Medulla oblongata (tissue), 1 donor: Measurements from ENCODE around the gene NCBP2L.

ENCODE experiments used
- DNase-seq: peaks from one replicate; pipeline ENCODE4 v3.0.0-alpha.2; 2015; ENCODE audit errors: extremely low spot score

NCBP2L gene

DNA sequence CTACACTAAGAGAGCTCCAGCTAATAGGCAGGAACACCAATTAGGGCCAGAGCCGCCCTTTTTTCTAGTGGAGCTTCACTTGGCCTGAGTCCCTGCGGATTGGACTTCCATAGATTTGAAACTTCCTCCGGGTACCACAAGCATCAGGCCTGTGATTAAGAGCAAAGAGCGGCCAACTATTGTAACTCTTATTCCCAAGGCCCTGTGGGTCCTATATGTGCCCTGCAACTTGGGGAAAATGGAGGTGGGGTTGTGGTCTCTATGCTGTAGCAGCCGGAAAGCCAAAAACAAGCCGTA is at the start of gene NCBP2L:
TSS of gene NCBP2L (plus strand) at position 198 of the 297 bp plus-strand sequence. CDS start 16,488 bp downstream, outside the sequence.
- DNase-seq, result no peak

DNA sequence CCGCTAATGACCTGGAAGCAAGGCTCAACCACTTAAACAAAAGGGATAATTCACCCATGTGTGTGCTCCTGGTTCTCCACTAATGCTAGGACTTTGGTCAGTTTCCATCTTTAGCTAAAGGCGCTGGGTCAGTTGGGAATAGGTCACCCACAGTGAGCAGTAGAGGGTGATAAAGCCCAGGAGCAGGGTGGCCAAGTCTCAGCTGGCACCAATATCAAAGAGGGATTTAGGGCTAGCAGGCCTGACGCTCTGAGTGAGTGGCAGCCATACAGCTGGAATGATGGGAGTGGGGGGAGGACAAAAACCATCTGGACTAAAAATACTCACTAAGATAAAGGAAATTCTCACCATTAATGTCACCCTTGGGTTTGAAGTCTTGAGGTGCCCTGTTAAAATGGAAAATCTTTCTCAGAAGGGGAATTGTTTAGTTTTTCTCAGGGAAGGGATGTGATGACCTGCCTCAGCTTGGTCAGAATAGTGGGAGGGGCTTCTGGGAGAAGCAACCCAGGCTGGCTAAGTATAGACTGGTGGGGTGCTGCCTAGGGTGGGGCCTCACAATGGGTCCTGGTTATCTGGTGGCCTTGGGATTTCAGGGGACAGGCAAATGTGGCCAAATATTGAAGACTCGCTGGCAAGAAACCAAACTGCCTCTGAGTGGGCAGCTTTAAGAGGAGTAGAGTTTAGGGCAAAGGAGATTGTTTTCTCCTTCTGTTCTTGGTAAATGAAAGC is 49.0 kb upstream of the NCBP2L start:
- DNase-seq, result no peak

DNA sequence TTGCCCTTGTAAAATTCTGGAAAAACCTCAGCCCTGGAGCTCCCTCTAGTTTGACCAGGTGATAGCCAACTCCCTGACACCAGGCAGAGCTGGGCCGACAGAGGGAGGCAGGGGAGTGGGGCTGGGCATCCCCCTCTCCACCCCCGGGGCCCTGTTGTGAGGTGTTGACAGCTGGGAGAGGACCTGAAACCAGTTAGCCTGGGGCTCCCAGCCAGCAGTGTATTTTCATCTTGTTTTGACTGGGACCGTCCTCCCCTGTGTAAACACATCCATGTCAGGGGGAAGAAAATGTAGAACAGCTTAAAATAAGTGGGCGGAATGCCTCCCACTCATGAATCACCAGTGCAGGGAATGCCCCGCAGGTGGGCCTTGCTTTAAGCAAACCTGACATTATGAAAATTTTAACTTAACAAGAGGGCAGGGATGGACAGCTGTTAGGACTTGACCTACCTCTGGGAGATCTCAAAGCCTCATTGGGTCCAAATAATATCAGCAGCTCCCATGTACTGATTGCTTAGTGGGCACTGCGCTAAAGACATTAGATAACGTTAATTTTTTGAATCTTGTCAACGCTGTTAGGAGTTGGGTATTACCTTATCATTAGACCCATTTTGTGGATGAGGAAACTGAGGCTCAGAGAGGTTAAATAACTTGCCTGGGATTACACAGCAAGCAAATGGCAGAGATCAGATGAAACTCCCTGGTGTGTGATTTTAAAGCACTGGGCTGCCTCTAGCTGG is 47.8 kb upstream of the NCBP2L start:
- DNase-seq, result no peak

DNA sequence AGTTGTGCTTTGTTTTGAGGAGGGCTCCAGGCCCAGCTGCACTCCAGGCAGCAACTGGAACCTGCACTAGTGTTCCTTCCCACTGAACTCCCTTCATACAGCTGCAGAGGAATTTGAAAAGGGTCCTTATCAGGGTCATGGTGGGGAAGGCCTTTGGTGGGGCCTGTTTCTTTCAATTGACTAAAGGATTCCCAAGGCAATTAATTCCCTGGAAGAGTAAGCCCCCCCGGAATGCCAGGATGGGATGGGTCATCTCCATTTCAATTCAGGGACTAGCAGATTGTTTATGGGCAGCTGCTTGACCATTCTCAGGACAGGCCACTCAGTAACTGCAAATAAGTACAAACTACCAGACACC is 47.3 kb upstream of the NCBP2L start:
- no peak for DNase-seq

DNA sequence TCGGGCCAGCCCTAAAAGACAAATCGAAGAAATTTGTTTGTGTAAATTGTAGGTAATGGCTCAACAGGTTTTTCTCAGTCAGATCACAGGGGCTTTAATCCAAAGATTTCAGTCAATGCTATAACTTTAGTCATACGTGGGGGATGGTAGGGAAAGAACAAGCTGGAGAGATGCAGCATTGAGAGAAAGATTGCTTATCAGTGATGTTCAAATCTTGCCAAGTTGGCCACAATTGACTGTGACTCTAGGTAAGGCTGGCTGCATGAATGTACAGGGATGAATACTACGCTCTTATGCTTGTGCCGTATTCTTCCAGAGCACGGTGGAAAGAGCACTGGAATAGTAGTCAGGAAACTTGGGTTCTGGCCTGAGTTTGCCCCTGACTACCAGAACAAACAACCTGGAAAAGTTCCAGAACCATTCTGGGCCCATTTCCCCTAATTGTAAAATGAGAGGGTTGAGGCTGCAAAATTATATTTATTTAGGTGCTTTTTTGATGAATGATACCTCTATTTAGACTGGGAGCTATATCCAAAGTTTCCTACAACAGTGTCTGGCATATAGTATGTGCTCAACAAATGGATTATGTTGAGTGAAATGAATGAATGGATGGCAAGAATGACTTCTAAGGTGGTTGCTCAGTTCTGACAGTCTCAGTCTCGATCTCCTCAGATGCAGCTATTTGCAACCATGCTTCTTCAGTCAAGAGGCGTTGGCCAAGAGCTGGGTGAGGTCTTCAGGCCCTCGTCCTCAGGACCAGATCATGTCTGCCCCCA is 46.4 kb upstream of the NCBP2L start:
- no peak for DNase-seq

DNA sequence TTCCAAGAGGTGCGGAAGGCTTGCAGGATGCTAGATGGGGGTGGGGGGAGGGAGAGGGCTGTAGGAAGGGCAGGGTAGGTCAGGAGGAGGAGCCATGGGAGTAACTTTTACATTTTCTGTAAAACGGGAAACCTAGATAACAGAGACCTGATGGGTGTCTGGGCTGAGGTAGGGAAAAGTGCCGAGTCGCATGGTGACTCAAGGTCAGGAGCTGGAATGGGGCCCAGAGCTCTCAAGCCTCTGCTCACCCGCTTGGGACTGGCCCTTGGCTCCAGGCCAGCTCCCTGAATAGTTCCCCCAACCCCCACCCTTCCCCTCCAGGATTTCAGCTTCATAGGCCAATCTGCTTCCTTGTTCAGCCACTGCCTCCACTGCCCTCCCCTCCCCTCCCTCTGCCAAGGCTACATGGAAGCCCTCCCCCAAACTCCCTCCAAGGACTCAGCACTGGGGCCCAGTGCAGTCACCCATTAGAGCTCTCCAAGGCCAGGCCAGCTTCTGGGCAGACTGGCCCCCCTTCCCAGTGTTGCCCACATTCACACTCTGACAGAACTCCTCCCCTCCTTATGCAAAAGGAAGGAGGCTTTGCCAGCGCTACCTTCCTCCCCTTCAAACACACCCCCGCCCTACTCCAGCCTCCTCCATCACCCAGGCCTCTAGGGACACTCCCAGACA is 45.6 kb upstream of the NCBP2L start:
- DNase-seq, result peak; percentile 59

DNA sequence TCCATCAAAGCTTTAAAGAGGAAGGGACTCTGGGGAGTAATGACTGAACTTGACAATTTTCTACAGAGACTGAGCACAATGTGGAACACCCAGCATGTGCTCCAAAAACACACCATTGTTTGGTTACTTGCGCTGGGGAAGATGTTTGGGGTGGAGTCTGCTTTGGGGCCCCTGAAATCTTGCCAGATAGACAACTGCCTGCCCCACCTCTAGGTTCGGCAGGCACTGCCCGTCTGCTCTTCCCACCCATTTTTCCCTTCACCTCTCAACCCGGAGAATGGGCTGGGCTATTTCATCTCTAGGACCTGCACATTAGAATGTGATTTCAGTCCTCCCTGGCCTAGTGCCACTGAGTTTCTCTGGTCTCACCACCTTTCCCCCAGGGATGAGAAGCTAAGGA is 43.8 kb upstream of the NCBP2L start:
- no peak for DNase-seq

DNA sequence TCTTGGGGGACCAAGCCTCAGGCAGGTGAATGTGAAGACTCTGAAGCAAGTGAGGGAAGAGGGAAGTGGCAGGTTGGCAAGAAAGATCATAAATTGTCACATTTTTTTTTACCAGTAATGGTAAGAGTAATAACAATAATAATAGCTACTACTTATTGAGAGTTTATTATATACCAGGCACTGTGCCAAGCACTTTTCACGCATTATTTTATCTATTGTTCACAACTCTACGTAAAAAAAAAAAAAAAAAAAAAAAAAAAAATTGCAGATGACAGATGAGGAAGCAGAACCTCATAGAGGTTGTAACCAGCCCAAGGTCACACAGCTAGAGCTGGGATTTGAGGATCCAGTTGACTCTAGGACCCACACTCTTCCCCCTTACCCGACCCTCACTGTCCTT is 42.9 kb upstream of the NCBP2L start:
- no peak for DNase-seq

DNA sequence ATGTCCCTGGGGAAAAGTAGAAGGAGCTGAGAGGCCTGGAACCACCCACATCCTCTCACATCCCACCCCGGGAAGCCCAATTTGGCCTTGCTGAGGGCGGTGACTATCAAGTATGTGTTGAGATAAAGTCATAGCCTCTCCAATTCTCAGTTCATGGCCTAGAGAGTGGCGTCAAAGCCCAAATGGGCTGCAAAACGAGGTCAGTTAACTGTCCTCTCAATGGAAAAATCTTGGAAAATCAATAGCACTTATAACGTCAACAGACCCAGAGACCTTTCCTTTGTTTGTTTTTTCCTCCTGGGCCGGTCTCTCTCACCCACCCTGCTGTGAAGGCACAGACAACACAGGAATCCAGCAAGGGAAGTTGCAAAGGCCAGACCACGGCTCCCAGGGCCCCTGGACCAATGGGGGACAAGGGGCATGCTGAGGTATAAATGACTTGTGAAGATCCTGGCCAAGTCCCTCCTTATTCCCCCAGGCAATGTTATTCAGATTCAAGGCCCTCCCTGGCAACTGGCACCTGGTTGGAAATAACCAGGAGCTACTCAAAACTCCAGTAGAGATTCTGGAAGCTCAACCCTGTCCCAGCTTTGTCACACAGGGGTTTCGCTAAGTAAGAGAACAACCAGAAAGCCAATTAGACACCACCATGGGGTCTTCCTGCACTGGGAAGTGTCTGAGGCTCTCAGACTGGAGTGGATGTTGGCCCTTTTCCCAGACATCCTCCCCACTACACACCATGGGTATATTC is 40.6 kb upstream of the NCBP2L start:
- DNase-seq, result no peak

DNA sequence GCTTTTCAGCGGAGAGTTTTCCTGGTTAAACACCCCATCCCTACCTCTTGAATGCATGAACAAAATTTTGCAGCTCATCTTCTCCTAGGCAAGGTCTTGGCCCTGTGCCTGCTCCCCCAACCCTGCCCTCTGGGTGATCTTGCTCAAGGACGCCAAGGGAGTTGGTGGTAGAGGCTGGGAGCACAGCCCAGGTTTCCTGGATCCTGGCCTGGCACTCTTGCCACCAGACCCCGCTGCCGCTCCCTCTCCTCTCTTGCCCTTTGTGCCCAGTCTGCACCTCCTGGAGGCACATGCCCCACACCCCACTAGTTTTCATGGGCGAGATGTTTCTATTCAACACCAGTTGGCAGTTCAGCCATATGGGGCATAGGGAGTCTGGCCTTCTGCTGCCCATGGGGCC is 39.3 kb upstream of the NCBP2L start:
- DNase-seq, result no peak

DNA sequence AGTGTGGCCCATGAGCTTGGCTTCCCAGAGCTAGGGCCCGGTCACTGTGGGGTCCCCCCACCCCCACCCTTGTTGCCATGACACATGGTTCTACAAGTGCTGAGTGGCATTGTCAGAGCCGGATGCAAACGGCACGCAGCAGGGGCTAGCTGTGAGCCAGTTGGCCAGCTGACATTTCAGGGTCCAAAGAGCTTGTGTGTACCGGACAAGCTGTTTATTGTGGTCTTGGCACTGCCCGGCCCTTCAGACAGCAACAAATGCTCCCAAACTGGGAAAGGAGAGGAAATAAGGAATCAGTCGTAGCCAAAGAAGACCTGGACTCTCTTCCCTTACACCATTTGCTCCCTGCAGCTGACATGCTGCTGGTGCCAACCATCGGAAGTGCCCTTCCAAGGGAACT is 38.8 kb upstream of the NCBP2L start:
- DNase-seq, result peak; percentile 57

DNA sequence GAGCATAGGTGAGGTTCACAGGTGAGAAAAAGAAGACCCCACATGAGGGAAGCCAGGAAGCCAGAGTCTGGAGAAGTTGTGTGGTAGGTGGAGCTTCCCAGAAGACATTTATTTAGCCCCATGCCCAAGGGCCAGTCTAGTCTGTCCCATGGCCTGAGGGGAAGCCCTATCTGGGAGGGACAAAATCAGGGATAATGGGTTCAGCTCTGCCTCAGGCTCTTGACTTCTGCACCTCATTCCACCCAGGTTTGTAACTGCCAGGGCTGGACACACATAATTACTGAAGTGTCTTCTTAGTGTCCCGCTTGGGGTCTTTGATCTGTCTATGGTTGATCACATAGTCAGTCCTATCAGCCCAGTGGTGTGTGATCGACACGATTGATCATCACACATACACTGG is 38.0 kb upstream of the NCBP2L start:
- no peak for DNase-seq

DNA sequence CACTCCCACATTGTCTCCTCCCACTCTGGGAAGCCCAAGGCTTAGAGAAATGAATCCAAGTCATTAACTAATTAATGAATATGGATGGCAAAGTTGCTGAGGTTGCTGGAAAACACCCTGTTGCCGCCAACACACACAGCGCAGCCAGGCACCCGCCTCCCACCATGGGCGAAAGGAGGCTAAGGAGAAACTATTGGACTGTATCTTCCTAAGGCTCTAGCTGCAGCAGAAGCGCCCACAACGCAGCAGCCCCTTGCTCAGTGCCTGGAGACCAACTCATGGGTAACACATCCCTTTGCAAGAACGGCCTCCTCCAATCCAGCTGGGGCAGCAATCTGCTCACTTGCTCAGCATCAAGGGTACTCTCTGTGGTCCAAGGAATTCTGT is 36.1 kb upstream of the NCBP2L start:
- no peak for DNase-seq

DNA sequence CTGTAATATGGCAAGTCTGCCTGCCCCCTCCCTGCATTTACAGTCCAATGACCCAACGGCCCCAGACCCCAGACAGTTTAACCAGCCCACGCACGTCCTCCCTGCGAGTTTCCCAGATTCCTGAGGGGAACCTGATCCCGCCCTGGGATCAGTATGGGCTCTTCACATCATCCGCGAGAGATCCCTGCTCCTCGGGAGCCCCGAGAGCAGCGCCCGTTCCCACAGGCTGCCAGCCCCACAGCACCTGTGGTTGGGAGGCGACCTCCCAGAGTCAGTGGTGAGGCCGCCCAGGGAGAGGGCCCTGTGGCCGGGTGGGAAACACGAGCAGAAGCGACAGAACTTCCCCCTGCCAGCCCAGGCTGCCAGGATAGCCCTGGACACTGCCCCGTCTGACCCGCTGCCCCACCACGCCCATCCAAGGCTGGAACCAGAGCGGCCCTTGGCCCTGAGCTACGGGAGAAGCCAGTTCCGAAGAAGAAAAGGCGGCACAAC is 34.8 kb upstream of the NCBP2L start:
- DNase-seq, result no peak

DNA sequence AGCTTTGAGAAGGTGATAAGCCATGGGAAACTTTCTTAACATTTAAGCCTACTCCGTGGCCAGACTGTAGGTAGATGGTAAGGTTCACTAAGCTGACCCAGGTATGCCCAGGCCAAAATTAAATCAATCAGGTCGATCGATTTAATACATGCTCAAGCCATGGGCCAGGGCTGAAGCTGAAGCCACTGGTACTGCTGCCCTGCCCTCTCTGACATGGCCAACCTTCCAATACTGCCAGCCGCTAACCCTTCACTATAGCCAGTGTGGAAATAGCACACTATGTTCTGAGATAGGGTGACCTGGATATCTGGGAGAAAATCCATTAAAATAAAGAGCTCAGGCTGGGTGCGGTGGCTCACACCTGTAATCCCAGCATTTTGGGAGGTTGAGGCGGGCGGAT is 33.5 kb upstream of the NCBP2L start:
- no peak for DNase-seq

DNA sequence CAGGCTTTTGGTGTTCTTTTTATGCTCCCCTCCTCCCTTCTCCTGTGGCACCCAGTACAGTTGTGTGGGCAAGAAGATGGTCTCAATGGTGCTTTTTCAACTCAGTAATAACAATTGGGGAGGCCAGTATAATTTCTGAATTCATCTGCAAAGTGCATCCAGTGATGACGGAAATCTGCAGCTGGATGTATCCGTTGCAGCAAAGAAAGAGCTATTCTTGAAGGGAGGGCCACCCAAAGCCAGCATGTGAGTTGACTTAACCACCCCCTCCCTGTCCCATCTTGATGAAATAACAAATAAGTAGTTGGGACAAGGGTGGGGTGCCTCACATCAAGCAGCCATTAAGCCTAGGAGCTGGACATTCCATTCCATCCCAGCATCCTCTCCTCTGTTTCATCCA is 32.7 kb upstream of the NCBP2L start:
- DNase-seq, result no peak

DNA sequence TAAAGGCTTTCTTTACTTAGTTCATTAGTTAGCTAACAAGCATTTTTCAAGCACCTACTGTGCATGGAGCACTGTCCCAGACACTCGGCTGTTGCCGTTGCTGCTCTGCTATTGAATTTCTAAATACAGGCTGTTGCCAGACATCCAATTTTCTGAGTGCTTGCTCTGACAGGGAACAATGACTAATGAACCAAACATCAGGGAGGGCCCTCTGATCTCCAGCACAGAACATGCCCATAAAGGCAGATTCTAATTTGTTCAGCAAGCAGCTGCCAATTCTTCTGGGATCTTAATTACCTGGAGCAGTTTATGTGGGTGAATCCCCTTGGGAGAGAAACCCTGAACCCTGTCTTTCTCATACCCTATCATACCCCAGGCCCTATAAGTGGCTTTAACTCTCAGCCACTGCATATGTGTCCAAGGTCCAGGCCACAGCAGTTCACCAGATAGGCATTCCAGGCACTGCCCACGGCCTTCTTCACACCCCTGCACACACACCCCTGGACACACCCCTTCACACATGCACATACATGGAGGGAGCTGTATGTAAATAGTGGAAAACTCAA is 29.9 kb upstream of the NCBP2L start:
- DNase-seq, result no peak

DNA sequence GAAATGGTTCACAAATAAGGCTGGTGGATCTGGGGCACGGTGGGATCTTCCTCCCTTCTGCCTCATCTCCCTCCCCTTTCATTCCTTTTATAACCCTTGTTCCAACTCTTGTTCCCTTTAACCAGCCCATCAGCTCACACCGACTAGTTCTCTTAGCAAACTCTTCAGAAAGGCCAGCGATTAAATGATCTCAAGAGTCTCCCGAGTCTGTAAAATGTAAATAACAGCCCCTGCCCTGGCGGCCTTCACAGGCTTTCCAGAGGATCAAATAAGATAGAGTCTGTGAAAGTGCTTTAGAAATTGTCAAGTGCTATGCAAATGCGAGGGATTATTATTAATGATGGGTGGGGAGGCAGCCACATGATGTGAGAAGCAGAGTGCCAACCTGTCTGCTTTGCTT is 29.0 kb upstream of the NCBP2L start:
- DNase-seq, result no peak

DNA sequence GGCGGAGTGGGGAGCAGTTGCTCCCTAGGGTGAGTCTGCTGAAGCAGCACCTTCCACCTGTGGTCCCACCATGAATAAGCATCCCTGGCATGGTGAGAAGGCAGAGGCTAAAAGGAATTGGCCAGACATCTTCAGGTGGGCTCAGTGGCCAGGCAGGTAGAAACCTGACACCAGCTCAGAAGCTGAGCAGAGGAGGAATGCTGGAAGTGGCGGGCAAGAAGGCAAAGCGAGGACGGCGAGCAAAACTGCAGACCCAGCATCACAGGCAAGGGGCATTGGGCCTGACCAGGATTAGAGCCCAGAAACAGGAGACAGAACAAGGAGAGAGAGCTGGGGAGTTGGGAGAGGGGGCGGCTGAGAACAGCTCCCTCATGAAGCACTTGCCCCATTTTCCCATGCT is 27.3 kb upstream of the NCBP2L start:
- no peak for DNase-seq

DNA sequence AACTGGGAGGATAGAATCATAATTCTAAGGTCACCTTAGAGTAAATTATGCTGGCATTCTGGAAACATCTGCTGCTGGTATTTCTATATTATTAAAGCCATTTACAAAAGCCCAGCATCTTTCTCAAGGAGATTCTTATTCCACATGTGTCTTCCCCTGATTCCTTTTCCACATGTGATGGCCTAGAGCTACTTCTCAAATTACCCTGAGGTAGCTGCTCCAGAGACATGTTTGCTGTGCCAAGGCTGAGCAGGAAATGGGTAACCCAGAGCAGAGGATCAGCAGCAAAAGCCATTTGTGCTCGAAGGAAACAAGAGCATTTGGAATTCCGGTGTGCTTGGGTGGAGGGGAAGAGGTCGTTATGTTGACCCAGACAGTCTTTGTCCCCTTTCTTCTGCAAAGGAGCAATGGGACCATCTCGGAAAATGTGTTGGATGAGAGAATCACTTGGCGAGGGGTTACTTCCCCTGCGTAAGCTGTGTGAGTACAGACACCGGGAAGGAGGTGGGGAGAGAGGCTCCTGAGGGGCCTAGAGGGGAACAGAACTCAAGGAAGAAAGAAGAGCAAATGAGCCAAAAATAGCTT is 26.6 kb upstream of the NCBP2L start:
- no peak for DNase-seq

DNA sequence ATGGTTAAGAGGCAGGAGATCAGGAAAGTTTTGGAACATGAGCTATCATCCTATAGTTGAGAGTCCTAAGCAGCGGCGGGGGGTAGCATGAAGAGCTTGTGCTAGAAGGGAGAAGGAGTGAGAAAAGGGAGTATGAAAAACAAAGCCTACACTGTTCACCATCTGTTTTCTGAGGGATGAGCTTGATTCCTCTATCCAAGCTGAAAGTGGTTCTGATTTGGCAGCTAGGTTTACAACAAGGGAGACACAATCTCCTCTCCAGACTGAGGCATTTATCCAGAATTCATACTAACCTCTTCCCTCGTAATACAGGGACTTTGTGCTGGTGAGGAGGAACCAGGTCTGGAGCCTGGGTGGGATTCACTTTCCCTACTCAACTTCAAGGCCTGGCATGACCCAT is 25.5 kb upstream of the NCBP2L start:
- DNase-seq, result no peak
